Parathyroid adenoma (tissue), 2 donors: ENCODE data around the gene MRPL53.

Experiments
- H2AFZ ChIP-seq: fragments of 300-600 bp; sonication (generic); one replicate; pipeline ENCODE4 v1.7.0; 2017; ENCODE audit warnings: antibody characterized with exemption, mild to moderate bottlenecking
- H3K27ac ChIP-seq: fragments of 300-600 bp; sonication (generic); one replicate; pipeline ENCODE4 v1.7.0; 2017
- H3K27me3 ChIP-seq: fragments of 300-600 bp; sonication (generic); one replicate; pipeline ENCODE4 v1.7.0; 2017; ENCODE audit warnings: low read length; ENCODE audit not compliant: control insufficient read depth, insufficient read depth
- H3K36me3 ChIP-seq: fragments of 300-600 bp; sonication (generic); one replicate; pipeline ENCODE4 v1.7.0; 2017; ENCODE audit warnings: low read length; ENCODE audit not compliant: control insufficient read depth, insufficient read depth
- H3K4me1 ChIP-seq: fragments of 300-600 bp; sonication (generic); one replicate; pipeline ENCODE4 v1.7.0; 2017; ENCODE audit warnings: control low read depth
- H3K4me2 ChIP-seq: fragments of 300-600 bp; sonication (generic); one replicate; pipeline ENCODE4 v1.7.0; 2017; ENCODE audit warnings: low read length
- H3K4me3 ChIP-seq: fragments of 300-600 bp; sonication (generic); one replicate; pipeline ENCODE4 v1.7.0; 2017; ENCODE audit warnings: low read depth, low read length
- H3K79me2 ChIP-seq: fragments of 300-600 bp; sonication (generic); one replicate; pipeline ENCODE4 v1.7.0; 2017; ENCODE audit warnings: control low read depth
- H3K9ac ChIP-seq: fragments of 300-600 bp; sonication (generic); one replicate; pipeline ENCODE4 v1.7.0; 2017; ENCODE audit warnings: mild to moderate bottlenecking
- H3K9me3 ChIP-seq: fragments of 300-600 bp; sonication (generic); one replicate; pipeline ENCODE4 v1.7.0; 2017; ENCODE audit warnings: low read length; ENCODE audit not compliant: control insufficient read depth
- TF ChIP-seq, protein P1 (sequence below): fragments of 300-600 bp; sonication (generic); IDR thresholded peaks from one replicate; pipeline ENCODE4 v1.7.0; 2017; ENCODE audit warnings: antibody characterized with exemption, mild to moderate bottlenecking
- donor health status: primary hyperparathyroidism.

MRPL53 gene

DNA sequence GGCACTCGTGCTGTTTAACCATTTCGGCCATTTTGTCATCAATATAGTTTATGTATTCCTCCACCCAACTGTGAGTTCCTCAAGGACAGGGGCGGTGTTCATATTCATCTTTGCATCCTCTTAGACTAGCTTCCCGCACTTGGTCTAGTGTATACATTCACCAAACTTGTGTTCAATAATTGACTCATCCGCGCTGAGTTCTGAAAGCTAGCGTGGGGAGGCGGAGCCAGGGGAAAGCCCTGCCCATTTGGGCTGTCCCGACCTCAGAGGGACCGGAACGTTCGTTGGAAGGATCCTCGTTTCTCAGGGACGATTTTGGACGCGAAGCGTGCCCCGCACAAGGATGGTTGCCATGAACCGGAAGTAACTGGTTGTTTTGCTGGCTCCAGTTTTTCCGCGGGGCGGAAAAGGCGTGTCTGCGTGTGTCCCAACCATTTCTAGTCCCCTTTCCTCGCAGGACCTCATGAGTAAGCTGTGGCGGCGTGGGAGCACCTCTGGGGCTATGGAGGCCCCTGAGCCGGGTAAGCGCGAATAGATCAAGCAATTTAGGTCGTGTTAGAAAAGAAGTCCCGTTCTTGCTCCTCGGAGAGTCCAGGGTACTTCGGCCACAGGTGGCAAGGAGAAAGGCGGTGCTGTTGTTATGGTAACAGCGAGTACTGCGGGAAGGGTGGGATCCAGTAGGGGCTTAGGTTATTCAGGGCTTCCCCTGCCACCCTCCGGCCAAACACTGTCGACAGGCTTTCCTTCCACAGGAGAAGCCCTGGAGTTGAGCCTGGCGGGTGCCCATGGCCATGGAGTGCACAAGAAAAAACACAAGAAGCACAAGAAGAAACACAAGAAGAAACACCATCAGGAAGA lies 17.6 kb downstream of the MRPL53 start, which contains the start of gene INO80B:
Gene INO80B, plus strand, starts transcription at position 434 of the 858 bp plus-strand sequence. Its CDS starts 30 bp downstream, at position 464.
- Histone ChIP-seq H3K79me2 (peaks cover 6% of the 10 kb centered on the region), H3K27me3 (no peaks in the 10 kb centered on the region), H3K4me1 (peaks cover 31% of the 10 kb centered on the region), H3K4me3 (peak within 1 kb of the TSS; percentile 89), H2AFZ (peak within 1 kb of the TSS; percentile 82), H3K36me3 (no peaks in the 10 kb centered on the region), H3K4me2 (peak within 1 kb of the TSS; percentile 88), H3K9ac (peak within 1 kb of the TSS; percentile 41), H3K9me3 (no peaks in the 10 kb centered on the region), H3K27ac (peak within 1 kb of the TSS; percentile 43)
- TF ChIP-seq, protein P1, sequence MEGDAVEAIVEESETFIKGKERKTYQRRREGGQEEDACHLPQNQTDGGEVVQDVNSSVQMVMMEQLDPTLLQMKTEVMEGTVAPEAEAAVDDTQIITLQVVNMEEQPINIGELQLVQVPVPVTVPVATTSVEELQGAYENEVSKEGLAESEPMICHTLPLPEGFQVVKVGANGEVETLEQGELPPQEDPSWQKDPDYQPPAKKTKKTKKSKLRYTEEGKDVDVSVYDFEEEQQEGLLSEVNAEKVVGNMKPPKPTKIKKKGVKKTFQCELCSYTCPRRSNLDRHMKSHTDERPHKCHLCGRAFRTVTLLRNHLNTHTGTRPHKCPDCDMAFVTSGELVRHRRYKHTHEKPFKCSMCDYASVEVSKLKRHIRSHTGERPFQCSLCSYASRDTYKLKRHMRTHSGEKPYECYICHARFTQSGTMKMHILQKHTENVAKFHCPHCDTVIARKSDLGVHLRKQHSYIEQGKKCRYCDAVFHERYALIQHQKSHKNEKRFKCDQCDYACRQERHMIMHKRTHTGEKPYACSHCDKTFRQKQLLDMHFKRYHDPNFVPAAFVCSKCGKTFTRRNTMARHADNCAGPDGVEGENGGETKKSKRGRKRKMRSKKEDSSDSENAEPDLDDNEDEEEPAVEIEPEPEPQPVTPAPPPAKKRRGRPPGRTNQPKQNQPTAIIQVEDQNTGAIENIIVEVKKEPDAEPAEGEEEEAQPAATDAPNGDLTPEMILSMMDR, result no peak

GRCh38 chr2:74450570-74451190 lies 21.8 kb downstream of the MRPL53 start:
- Histone ChIP-seq H3K27me3 (no peaks in the 10 kb centered on the region), H3K4me1 (peaks cover 19% of the 10 kb centered on the region), H3K36me3 (no peaks in the 10 kb centered on the region), H3K9ac (no peak overlapping the region), H3K79me2 (peaks cover 4% of the 10 kb centered on the region), H3K4me3 (no peak overlapping the region), H3K27ac (no peak overlapping the region), H2AFZ (peak overlapping the region; percentile 54), H3K4me2 (peak overlapping the region; percentile 43), H3K9me3 (no peaks in the 10 kb centered on the region)
- TF ChIP-seq, protein P1, result no peak

DNA sequence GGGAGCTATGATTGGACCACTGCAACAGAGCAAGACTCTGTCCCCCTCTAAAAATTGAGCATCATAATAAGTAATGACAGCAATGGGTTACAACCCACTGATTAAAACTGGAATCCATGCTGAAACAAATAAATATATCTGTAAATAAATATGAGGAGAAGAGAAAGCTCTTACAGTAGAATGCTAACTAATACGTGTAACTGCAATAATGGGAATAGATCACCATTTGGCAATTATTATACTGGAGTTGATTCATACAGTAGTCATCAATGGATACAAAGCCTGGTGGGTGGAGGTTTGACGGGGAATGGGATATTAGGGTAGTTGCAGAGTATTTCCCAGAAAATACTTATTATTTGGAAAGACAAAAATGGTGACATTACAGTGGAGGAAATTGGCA lies 23.7 kb downstream of the MRPL53 start:
- H3K36me3 ChIP-seq, result no peaks in the 10 kb centered on the region

GRCh38 chr2:74447230-74447999 lies 25.1 kb downstream of the MRPL53 start:
- Histone ChIP-seq H3K9me3 (no peaks in the 10 kb centered on the region), H3K36me3 (no peaks in the 10 kb centered on the region), H3K27ac (no peak overlapping the region), H3K27me3 (no peaks in the 10 kb centered on the region), H3K4me3 (no peak overlapping the region), H3K4me2 (no peak overlapping the region), H3K4me1 (peaks cover 9% of the 10 kb centered on the region), H3K9ac (no peak overlapping the region), H2AFZ (no peak overlapping the region), H3K79me2 (no peaks in the 10 kb centered on the region)
- TF ChIP-seq, protein P1, result no peak

More for the DNA sequence above, 23.7 kb downstream of the MRPL53 start:
- TF ChIP-seq, protein P1, result no peak
- Histone ChIP-seq H3K9me3 (no peaks in the 10 kb centered on the region), H2AFZ (no peak overlapping the region), H3K27me3 (no peaks in the 10 kb centered on the region), H3K27ac (no peak overlapping the region), H3K9ac (no peak overlapping the region), H3K4me2 (no peak overlapping the region), H3K79me2 (no peaks in the 10 kb centered on the region), H3K4me3 (no peak overlapping the region), H3K4me1 (peaks cover 9% of the 10 kb centered on the region)
